ENCODE results near the gene CLCN6.

The CLCN6 gene

DNA sequence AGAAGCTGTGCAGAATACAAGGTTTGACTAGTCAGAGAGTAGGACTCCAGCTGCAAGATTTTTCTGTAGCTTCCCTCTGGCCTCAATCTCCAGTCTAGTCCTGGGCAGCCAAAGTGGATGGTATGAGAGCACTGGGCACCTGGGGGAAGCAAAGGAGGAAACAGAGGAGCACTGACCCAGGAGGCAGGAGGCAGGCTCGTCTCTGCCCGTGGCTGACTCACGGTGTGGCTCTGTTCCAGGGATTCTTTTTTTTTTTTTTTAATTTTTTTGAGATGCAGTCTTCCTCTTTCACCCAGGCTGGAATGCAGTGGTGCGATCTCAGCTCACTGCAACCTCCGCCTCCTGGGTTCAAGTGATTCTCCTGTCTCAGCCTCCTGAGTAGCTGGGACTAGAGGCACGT lies 56.9 kb downstream of the CLCN6 start:
- no peak for TF ChIP-seq SPI1 (IDR thresholded peaks at IDR 0.05; ENCODE audit: borderline replicate concordance, low read depth)
- TF ChIP-seq POLR2AphosphoS5 (IDR thresholded peaks at IDR 0.05; ENCODE audit: low read depth), result no peak
- no peak for TF ChIP-seq GABPA (IDR thresholded peaks at IDR 0.05; ENCODE audit: low read depth)
- TF ChIP-seq, protein P1, sequence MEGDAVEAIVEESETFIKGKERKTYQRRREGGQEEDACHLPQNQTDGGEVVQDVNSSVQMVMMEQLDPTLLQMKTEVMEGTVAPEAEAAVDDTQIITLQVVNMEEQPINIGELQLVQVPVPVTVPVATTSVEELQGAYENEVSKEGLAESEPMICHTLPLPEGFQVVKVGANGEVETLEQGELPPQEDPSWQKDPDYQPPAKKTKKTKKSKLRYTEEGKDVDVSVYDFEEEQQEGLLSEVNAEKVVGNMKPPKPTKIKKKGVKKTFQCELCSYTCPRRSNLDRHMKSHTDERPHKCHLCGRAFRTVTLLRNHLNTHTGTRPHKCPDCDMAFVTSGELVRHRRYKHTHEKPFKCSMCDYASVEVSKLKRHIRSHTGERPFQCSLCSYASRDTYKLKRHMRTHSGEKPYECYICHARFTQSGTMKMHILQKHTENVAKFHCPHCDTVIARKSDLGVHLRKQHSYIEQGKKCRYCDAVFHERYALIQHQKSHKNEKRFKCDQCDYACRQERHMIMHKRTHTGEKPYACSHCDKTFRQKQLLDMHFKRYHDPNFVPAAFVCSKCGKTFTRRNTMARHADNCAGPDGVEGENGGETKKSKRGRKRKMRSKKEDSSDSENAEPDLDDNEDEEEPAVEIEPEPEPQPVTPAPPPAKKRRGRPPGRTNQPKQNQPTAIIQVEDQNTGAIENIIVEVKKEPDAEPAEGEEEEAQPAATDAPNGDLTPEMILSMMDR (IDR thresholded peaks at IDR 0.05; ENCODE audit: insufficient read depth, low read length), result no peak
- TF ChIP-seq, protein P2, sequence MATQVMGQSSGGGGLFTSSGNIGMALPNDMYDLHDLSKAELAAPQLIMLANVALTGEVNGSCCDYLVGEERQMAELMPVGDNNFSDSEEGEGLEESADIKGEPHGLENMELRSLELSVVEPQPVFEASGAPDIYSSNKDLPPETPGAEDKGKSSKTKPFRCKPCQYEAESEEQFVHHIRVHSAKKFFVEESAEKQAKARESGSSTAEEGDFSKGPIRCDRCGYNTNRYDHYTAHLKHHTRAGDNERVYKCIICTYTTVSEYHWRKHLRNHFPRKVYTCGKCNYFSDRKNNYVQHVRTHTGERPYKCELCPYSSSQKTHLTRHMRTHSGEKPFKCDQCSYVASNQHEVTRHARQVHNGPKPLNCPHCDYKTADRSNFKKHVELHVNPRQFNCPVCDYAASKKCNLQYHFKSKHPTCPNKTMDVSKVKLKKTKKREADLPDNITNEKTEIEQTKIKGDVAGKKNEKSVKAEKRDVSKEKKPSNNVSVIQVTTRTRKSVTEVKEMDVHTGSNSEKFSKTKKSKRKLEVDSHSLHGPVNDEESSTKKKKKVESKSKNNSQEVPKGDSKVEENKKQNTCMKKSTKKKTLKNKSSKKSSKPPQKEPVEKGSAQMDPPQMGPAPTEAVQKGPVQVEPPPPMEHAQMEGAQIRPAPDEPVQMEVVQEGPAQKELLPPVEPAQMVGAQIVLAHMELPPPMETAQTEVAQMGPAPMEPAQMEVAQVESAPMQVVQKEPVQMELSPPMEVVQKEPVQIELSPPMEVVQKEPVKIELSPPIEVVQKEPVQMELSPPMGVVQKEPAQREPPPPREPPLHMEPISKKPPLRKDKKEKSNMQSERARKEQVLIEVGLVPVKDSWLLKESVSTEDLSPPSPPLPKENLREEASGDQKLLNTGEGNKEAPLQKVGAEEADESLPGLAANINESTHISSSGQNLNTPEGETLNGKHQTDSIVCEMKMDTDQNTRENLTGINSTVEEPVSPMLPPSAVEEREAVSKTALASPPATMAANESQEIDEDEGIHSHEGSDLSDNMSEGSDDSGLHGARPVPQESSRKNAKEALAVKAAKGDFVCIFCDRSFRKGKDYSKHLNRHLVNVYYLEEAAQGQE (IDR thresholded peaks at IDR 0.05; ENCODE audit: insufficient replicate concordance, low read depth), result no peak
- no peak overlapping the region for H3K27ac ChIP-seq (replicated peaks)
- peaks cover 16% of the 10 kb centered on the region for H3K27me3 ChIP-seq (ENCODE audit: insufficient read depth, poor library complexity, severe bottlenecking)
- DNase-seq (ENCODE audit: low read depth in 1 of 2, low spot score in 1 of 2), result no peak
- H3K4me3 ChIP-seq (replicated peaks; ENCODE audit: insufficient read depth, low read length), result no peak overlapping the region

DNA sequence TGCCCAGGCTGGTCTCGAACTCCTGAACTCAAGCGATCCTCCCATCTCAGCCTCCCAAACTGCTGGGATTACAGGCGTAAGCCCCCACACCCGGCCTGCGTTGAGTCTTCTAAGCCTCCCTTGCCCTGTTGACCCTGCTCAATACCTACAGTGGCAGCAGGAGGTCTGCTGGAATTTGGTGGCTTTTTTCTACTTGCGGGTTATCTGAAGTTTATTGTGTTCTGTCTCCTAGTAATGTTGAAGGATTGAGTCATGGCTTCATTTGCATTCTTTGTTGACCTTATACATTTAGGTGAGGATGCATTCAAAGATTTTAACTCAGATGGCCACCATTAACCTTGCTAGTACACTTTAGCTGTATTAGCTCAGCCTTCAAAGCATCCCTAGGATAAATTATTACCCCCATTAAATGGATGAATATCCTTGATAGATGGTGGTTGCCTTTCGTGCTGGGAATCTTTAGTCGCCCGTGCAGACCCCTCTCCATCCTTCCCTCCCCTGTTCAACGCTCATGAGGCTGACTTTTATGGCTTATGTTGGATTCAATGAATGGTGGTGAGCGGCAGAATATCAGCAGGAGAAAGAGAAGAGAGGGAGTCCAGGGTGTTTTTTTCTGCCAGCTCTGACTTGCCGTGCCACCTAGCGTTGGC lies 62.5 kb downstream of the CLCN6 start:
- Histone ChIP-seq H3K27me3 (ENCODE audit: insufficient read depth, poor library complexity, severe bottlenecking) (no peaks in the 10 kb centered on the region), H3K27ac (replicated peaks) (no peak overlapping the region), H3K4me3 (replicated peaks; ENCODE audit: insufficient read depth, low read length) (no peak overlapping the region)
- TF ChIP-seq, protein P1 (IDR thresholded peaks at IDR 0.05; ENCODE audit: insufficient read depth, low read length), result no peak
- TF ChIP-seq POLR2AphosphoS5 (IDR thresholded peaks at IDR 0.05; ENCODE audit: low read depth), result no peak
- TF ChIP-seq, protein P2 (IDR thresholded peaks at IDR 0.05; ENCODE audit: insufficient replicate concordance, low read depth), result no peak
- TF ChIP-seq SPI1 (IDR thresholded peaks at IDR 0.05; ENCODE audit: borderline replicate concordance, low read depth), result no peak
- no peak for TF ChIP-seq GABPA (IDR thresholded peaks at IDR 0.05; ENCODE audit: low read depth)
- DNase-seq (ENCODE audit: low read depth in 1 of 2, low spot score in 1 of 2), result no peak

DNA sequence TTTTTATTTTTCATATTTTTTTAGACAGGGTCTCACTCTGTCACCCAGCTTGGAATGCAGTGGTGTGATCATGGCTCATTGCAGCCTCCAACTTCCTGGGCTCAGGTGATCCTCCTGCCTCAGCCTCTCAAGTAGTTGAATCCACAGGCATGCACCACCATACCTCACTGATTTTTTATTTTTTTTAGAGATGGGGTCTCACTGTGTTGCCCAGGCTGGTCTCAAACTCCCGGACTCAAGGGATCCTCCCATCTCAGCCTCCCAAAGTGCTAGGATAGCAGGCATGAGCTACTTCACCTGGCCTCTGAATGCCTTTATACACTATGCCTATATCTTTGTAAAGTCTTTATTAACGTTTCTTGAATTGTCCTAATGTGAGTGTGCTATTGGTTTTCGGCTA lies 63.1 kb downstream of the CLCN6 start:
- Histone ChIP-seq H3K4me3 (replicated peaks; ENCODE audit: insufficient read depth, low read length) (no peak overlapping the region), H3K27me3 (ENCODE audit: insufficient read depth, poor library complexity, severe bottlenecking) (no peaks in the 10 kb centered on the region), H3K27ac (replicated peaks) (no peak overlapping the region)
- TF ChIP-seq GABPA (IDR thresholded peaks at IDR 0.05; ENCODE audit: low read depth), result no peak
- TF ChIP-seq SPI1 (IDR thresholded peaks at IDR 0.05; ENCODE audit: borderline replicate concordance, low read depth), result no peak
- TF ChIP-seq, protein P1 (IDR thresholded peaks at IDR 0.05; ENCODE audit: insufficient read depth, low read length), result no peak
- no peak for TF ChIP-seq POLR2AphosphoS5 (IDR thresholded peaks at IDR 0.05; ENCODE audit: low read depth)
- TF ChIP-seq, protein P2 (IDR thresholded peaks at IDR 0.05; ENCODE audit: insufficient replicate concordance, low read depth), result no peak
- no peak for DNase-seq (ENCODE audit: low read depth in 1 of 2, low spot score in 1 of 2)

Measured in HL-60 (cell line).